ENCODE data around the gene RECK. TPM values are rescaled to one million over a fixed set of nuclear protein-coding genes. Genes with fewer than 3 reads are reported as not detected.
"Not testable (repeated sequence)": the region's sequence is repeated elsewhere in the genome, so short reads cannot be mapped to it uniquely, and the experiment has no call there.

Gene RECK
- total and polyA plus RNA-seq, 2 donors (not counting 1 experiment from before 2014, with no cell fraction given): 98.4 to 212 TPM

DNA sequence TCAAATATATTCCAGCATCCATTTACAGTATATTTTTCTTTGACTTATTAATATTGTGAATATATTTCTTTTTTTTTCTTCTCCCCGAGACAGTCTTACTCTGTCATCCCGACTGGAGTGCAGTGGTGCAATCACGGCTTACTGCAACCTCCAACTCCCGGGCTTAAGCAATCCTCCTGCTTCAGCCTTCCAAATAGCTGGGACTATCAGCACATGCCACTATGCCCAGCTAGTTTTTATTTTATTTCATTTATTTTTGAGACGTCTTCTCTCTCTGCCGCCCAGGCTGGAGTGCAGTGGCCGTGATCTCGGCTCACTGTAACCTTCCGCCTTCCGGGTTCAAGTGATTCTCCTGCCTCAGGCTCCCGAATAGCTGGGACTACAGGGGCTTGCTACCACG is 92.4 kb downstream of the RECK start:
- H3K9ac ChIP-seq (ENCODE audit: insufficient read depth, low read length): no peak overlapping the region
- H2AFZ ChIP-seq (ENCODE audit: low read length): no peak overlapping the region
- TF ChIP-seq EZH2 (IDR thresholded peaks at IDR 0.05; ENCODE audit: low read length, missing control alignments): no peak
- TF ChIP-seq, protein P1, sequence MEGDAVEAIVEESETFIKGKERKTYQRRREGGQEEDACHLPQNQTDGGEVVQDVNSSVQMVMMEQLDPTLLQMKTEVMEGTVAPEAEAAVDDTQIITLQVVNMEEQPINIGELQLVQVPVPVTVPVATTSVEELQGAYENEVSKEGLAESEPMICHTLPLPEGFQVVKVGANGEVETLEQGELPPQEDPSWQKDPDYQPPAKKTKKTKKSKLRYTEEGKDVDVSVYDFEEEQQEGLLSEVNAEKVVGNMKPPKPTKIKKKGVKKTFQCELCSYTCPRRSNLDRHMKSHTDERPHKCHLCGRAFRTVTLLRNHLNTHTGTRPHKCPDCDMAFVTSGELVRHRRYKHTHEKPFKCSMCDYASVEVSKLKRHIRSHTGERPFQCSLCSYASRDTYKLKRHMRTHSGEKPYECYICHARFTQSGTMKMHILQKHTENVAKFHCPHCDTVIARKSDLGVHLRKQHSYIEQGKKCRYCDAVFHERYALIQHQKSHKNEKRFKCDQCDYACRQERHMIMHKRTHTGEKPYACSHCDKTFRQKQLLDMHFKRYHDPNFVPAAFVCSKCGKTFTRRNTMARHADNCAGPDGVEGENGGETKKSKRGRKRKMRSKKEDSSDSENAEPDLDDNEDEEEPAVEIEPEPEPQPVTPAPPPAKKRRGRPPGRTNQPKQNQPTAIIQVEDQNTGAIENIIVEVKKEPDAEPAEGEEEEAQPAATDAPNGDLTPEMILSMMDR (conservative IDR thresholded peaks at IDR 0.05 in 1 of 2, IDR thresholded peaks at IDR 0.05 in 1 of 2; ENCODE audit: low read depth in 1 of 2, low read length in 2 of 2): no peak
- no peaks in the 10 kb centered on the region for H3K27me3 ChIP-seq (ENCODE audit: control insufficient read depth, insufficient read depth, low read length)
- peaks cover 3% of the 10 kb centered on the region for H3K36me3 ChIP-seq (ENCODE audit: control insufficient read depth, insufficient read depth, low read length)
- H4K20me1 ChIP-seq (ENCODE audit: control insufficient read depth, extremely low read depth, insufficient read depth, low read length): no peaks in the 10 kb centered on the region
- no peak overlapping the region for H3K4me2 ChIP-seq (ENCODE audit: extremely low read depth, insufficient read depth, low read length)
- H3K27ac ChIP-seq (ENCODE audit: insufficient read depth, low read length): no peak overlapping the region
- H3K4me1 ChIP-seq (ENCODE audit: control insufficient read depth, extremely low read depth, insufficient read depth, low read length): no peaks in the 10 kb centered on the region
- no peak for DNase-seq (ENCODE audit: low read depth in 2 of 2)
- H3K9me3 ChIP-seq (ENCODE audit: control insufficient read depth, insufficient read depth, low read depth, low read length): no peaks in the 10 kb centered on the region
- H3K4me3 ChIP-seq (replicated peaks in 1 of 4; ENCODE audit: control extremely low read depth in 1 of 4, insufficient read depth in 1 of 4, low read depth in 3 of 4, low read length in 4 of 4): no peak overlapping the region
- H3K79me2 ChIP-seq (ENCODE audit: control insufficient read depth, insufficient read depth, low read length): no peaks in the 10 kb centered on the region

DNA sequence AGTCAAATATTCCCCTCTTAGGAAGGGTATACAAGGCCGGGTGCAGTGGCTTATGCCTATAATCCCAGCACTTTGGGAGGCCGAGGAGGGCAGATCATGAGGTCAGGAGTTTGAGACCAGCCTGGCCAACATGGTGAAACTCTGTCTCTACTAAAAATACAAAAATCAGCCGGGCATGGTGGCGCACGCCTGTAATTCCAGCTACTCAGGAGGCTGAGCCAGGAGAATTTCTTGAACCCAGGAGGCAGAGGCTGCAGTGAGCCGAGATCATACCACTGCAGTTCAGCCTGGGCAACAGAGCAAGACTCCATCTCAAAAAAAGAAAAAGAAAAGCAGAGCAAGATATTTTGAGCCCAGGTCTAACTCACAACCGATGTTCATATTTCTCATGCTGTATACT is 95.0 kb downstream of the RECK start:
- not testable (repeated sequence) for H3K27me3 ChIP-seq (ENCODE audit: control insufficient read depth, insufficient read depth, low read length)

DNA sequence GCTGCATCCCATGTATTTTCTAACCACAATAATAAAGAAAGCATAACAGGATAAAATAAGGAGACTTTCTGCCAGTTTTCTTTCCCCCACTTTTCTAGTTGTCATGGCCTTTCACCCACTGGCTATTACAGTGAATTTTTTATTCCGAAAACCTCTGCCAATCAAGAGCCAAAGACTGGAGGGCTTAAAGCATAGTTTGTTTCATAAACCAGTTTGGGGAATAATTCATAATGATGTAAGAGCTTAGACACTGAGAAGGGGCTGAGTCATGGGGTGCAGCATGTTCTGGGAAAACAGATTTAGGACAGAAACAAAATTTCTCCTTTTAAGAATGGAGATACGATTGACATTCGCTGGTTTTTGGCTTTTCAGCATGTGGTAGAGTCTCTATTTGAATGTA is 95.4 kb downstream of the RECK start:
- Histone ChIP-seq H3K36me3 (ENCODE audit: control insufficient read depth, insufficient read depth, low read length) (no peaks in the 10 kb centered on the region), H3K4me1 (ENCODE audit: control insufficient read depth, extremely low read depth, insufficient read depth, low read length) (peaks cover 3% of the 10 kb centered on the region), H3K79me2 (ENCODE audit: control insufficient read depth, insufficient read depth, low read length) (no peaks in the 10 kb centered on the region), H3K27ac (ENCODE audit: insufficient read depth, low read length) (no peak overlapping the region), H2AFZ (ENCODE audit: low read length) (no peak overlapping the region), H3K9ac (ENCODE audit: insufficient read depth, low read length) (no peak overlapping the region), H4K20me1 (ENCODE audit: control insufficient read depth, extremely low read depth, insufficient read depth, low read length) (no peaks in the 10 kb centered on the region), H3K27me3 (ENCODE audit: control insufficient read depth, insufficient read depth, low read length) (no peaks in the 10 kb centered on the region), H3K9me3 (ENCODE audit: control insufficient read depth, insufficient read depth, low read depth, low read length) (no peaks in the 10 kb centered on the region), H3K4me3 (replicated peaks in 1 of 4; ENCODE audit: control extremely low read depth in 1 of 4, insufficient read depth in 1 of 4, low read depth in 3 of 4, low read length in 4 of 4) (no peak overlapping the region), H3K4me2 (ENCODE audit: extremely low read depth, insufficient read depth, low read length) (no peak overlapping the region)
- DNase-seq (ENCODE audit: low read depth in 2 of 2): peak; percentile 59 to 88
- TF ChIP-seq, protein P1 (conservative IDR thresholded peaks at IDR 0.05 in 1 of 2, IDR thresholded peaks at IDR 0.05 in 1 of 2; ENCODE audit: low read depth in 1 of 2, low read length in 2 of 2): no peak
- no peak for TF ChIP-seq EZH2 (IDR thresholded peaks at IDR 0.05; ENCODE audit: low read length, missing control alignments)

More for the DNA sequence above, 95.0 kb downstream of the RECK start:
- not testable (repeated sequence) for H3K27ac ChIP-seq (ENCODE audit: insufficient read depth, low read length); H3K4me3 ChIP-seq (replicated peaks in 1 of 4; ENCODE audit: control extremely low read depth in 1 of 4, insufficient read depth in 1 of 4, low read depth in 3 of 4, low read length in 4 of 4); H3K4me1 ChIP-seq (ENCODE audit: control insufficient read depth, extremely low read depth, insufficient read depth, low read length); H2AFZ ChIP-seq (ENCODE audit: low read length); H4K20me1 ChIP-seq (ENCODE audit: control insufficient read depth, extremely low read depth, insufficient read depth, low read length); H3K9me3 ChIP-seq (ENCODE audit: control insufficient read depth, insufficient read depth, low read depth, low read length); H3K9ac ChIP-seq (ENCODE audit: insufficient read depth, low read length); H3K4me2 ChIP-seq (ENCODE audit: extremely low read depth, insufficient read depth, low read length); DNase-seq (ENCODE audit: low read depth in 2 of 2); H3K79me2 ChIP-seq (ENCODE audit: control insufficient read depth, insufficient read depth, low read length); H3K36me3 ChIP-seq (ENCODE audit: control insufficient read depth, insufficient read depth, low read length)
